Stomach (tissue), 9 donors: Measurements from ENCODE around the gene SLC35B4. TPM values are rescaled to one million over a fixed set of nuclear protein-coding genes. Genes with fewer than 3 reads are reported as not detected.

ENCODE experiments used
- DNase-seq, 2 donors: peaks; one replicate each; pipeline versions ENCODE4 v3.0.0 to v3.0.0-alpha.2; 2013 to 2019
- H3K27ac ChIP-seq, 5 donors: fragments of 200-600 bp in 4 of 5; sonication (generic) in 4 of 5; one replicate each; pipeline ENCODE4 v1.5.1; 2013 to 2019; ENCODE audit warnings: mild to moderate bottlenecking in 1 of 5, moderate library complexity in 1 of 5
- H3K27me3 ChIP-seq, 3 donors: fragments of 200-600 bp; sonication (generic); one replicate each; pipeline ENCODE4 v1.5.1; 2017 to 2019; ENCODE audit warnings: mixed run types in 1 of 3
- H3K36me3 ChIP-seq, 4 donors: fragments of 200-600 bp; sonication (generic); 1 replicate in 3 of 4; 2 replicates in 1 of 4; pipeline ENCODE4 v1.5.1; 2016 to 2019
- H3K4me1 ChIP-seq, 4 donors: fragments of 200-600 bp; sonication (generic); one replicate each; pipeline ENCODE4 v1.5.1; 2016 to 2019
- H3K4me3 ChIP-seq, 4 donors: fragments of 200-600 bp; sonication (generic) in 3 of 4; one replicate each; pipeline ENCODE4 v1.5.1; 2016 to 2019; ENCODE audit warnings: mild to moderate bottlenecking in 1 of 4
- H3K9me3 ChIP-seq, 4 donors: fragments of 200-600 bp; sonication (generic); one replicate each; pipeline ENCODE4 v1.5.1; 2016 to 2019
- CTCF ChIP-seq, 7 experiments: fragments of 450-650 bp in 4 of 7; fragments of 200-600 bp in 3 of 7; sonication (generic) in 3 of 7; IDR thresholded peaks; one replicate each; pipeline ENCODE4 v1.5.1; 2016 to 2019; ENCODE audit warnings: antibody characterized with exemption in 7 of 7, control low read depth in 2 of 7, mild to moderate bottlenecking in 1 of 7
- EP300 ChIP-seq: sonication (generic); formaldehyde crosslinking; IDR thresholded peaks from one replicate; pipeline ENCODE4 v1.6.1; 2017; ENCODE audit warnings: antibody characterized with exemption
- POLR2A ChIP-seq, 4 donors: fragments of 450-650 bp; IDR thresholded peaks; one replicate each; pipeline ENCODE4 v1.6.1; 2016; ENCODE audit warnings: antibody characterized with exemption in 4 of 4, control low read depth in 2 of 4, mild to moderate bottlenecking in 1 of 4, moderate library complexity in 1 of 4
- POLR2AphosphoS5 ChIP-seq, 3 donors: sonication (generic); formaldehyde crosslinking; IDR thresholded peaks; one replicate each; pipeline ENCODE4 v1.6.1; 2016; ENCODE audit warnings: antibody characterized with exemption in 3 of 3
- WGBS, 5 donors: extraction: QIAGEN DNeasy Blood & Tissue Kit in 3 of 5; methylation state at CpG; one replicate each; pipeline versions ENCODE4 v1.1.5 to v1.1.7; 2013 to 2018; 5-methylcytosine and 5-hydroxymethylcytosine counted together
- intact Hi-C: fragments of 100-400 bp; cut with DNase I; formaldehyde crosslinking; loops from one replicate; pipeline ENCODE4 v1.15.1; 2023; ENCODE audit warnings: low total_unique reads
- polyA plus RNA-seq, 3 donors: library from polyadenylated mRNA; stranded (reverse); fragments of 200-250 nt; gene quantifications; one replicate each; pipeline ENCODE4 v1.2.3, GENCODE V29; 2013
- total RNA-seq, 5 donors: library from RNA; depleted of rRNA; stranded (reverse); fragments of >200 nt; gene quantifications; one replicate each; pipeline versions ENCODE4 v1.1.0 to v1.2.3, GENCODE V29; 2014 to 2016
- donor health status: healthy with polysubstance abuse.
- donor health status: Bipolar disorder and iron deficiency.
- donor health status: healthy.

The SLC35B4 gene
- total and polyA plus RNA-seq, 8 donors, result 1.9 to 13.0 (median 3.4) TPM

GRCh38 chr7:134289841-134290240 lies 26.9 kb downstream of the SLC35B4 start:
- WGBS, 5 donors, result 76 to 93% (median 83%) methylated on average over 2 of the region's 2 CpGs
- no peaks in the 10 kb centered on the region for H3K27me3 ChIP-seq
- H3K36me3 ChIP-seq, result peaks cover 7 to 26% (median 14%) of the 10 kb centered on the region in 4 donors
- no peak overlapping the region for H3K4me3 ChIP-seq
- no peak overlapping the region for H3K27ac ChIP-seq
- peaks cover 0 to 7% (median 0%) of the 10 kb centered on the region in 4 donors for H3K4me1 ChIP-seq
- no peak for DNase-seq
- intact Hi-C loops, result no loop called here
- TF ChIP-seq POLR2A (IDR thresholded peaks at IDR 0.05) (no peak), CTCF (IDR thresholded peaks at IDR 0.05) (no peak), EP300 (no peak), POLR2AphosphoS5 (IDR thresholded peaks at IDR 0.05) (no peak)
- H3K9me3 ChIP-seq, result no peaks in the 10 kb centered on the region

GRCh38 chr7:134289423-134289822 lies 27.3 kb downstream of the SLC35B4 start:
- H3K27me3 ChIP-seq, result no peaks in the 10 kb centered on the region
- peaks cover 0 to 7% (median 0%) of the 10 kb centered on the region in 4 donors for H3K4me1 ChIP-seq
- DNase-seq, result peak in 1 of 2 donors; percentile 9
- H3K4me3 ChIP-seq, result no peak overlapping the region
- intact Hi-C loops, result no loop called here
- 65 to 84% (median 81%) methylated on average over 7 of the region's 7 CpGs for WGBS, 5 donors
- no peaks in the 10 kb centered on the region for H3K9me3 ChIP-seq
- TF ChIP-seq EP300 (no peak), CTCF (IDR thresholded peaks at IDR 0.05) (no peak), POLR2A (IDR thresholded peaks at IDR 0.05) (no peak), POLR2AphosphoS5 (IDR thresholded peaks at IDR 0.05) (no peak)
- H3K27ac ChIP-seq, result no peak overlapping the region
- H3K36me3 ChIP-seq, result peaks cover 3 to 21% (median 10%) of the 10 kb centered on the region in 4 donors

- peaks cover 0 to 8% (median 0%) of the 10 kb centered on the region in 3 donors for H3K27me3 ChIP-seq
- H3K27ac ChIP-seq, result no peak overlapping the region
- H3K9me3 ChIP-seq, result no peaks in the 10 kb centered on the region
- H3K4me3 ChIP-seq, result no peak overlapping the region
- intact Hi-C loops, result no loop called here
- H3K4me1 ChIP-seq, result peaks cover 0 to 7% (median 0%) of the 10 kb centered on the region in 4 donors
- TF ChIP-seq EP300 (no peak), POLR2A (IDR thresholded peaks at IDR 0.05) (no peak), POLR2AphosphoS5 (IDR thresholded peaks at IDR 0.05) (no peak), CTCF (IDR thresholded peaks at IDR 0.05) (no peak)
- peaks cover 0 to 9% (median under 1%) of the 10 kb centered on the region in 4 donors for H3K36me3 ChIP-seq
- DNase-seq, result no peak
- WGBS, 5 donors, result 78 to 91% (median 86%) methylated on average over 12 of the region's 12 CpGs
Measured at GRCh38 chr7:134287916-134288659, 28.6 kb downstream of the SLC35B4 start.

- no peak for TF ChIP-seq POLR2A (IDR thresholded peaks at IDR 0.05)
- no peak for TF ChIP-seq POLR2AphosphoS5 (IDR thresholded peaks at IDR 0.05)
- TF ChIP-seq CTCF (IDR thresholded peaks at IDR 0.05), result no peak
- TF ChIP-seq EP300, result no peak
- DNase-seq, result no peak
Measured at GRCh38 chr7:134284952-134285351, 31.8 kb downstream of the SLC35B4 start.

More at GRCh38 chr7:134284952-134285351, 31.8 kb downstream of the SLC35B4 start:
- peaks cover 0 to 7% (median 0%) of the 10 kb centered on the region in 4 donors for H3K4me1 ChIP-seq
- no peaks in the 10 kb centered on the region for H3K9me3 ChIP-seq
- H3K36me3 ChIP-seq, result no peaks in the 10 kb centered on the region
- H3K27me3 ChIP-seq, result peaks cover 0 to 17% (median 0%) of the 10 kb centered on the region in 3 donors
- no peak overlapping the region for H3K27ac ChIP-seq
- H3K4me3 ChIP-seq, result no peak overlapping the region
- WGBS, 5 donors, result 57 to 87% (median 80%) methylated on average over 3 of the region's 3 CpGs
- intact Hi-C loops, result no loop called here
